ENCODE results near the gene EIF3F.

- no peak for TF ChIP-seq POLR2AphosphoS5 (IDR thresholded peaks at IDR 0.05; ENCODE audit: low read depth, low read length)
- TF ChIP-seq TAF1 (IDR thresholded peaks at IDR 0.05; ENCODE audit: borderline replicate concordance, insufficient read depth, low read length) = no peak
- no peak for TF ChIP-seq REST (IDR thresholded peaks at IDR 0.05; ENCODE audit: insufficient read depth in 1 of 2, low read depth in 2 of 2, low read length in 2 of 2)
Observed at GRCh38 chr11:8047382-8047781, 60.2 kb downstream of the EIF3F start.

Measured in PFSK-1 (cell line).